Skeletal muscle tissue (tissue), 4 donors: ENCODE measurements around the gene DAPK2. TPM values are rescaled to one million over a fixed set of nuclear protein-coding genes. Genes with fewer than 3 reads are reported as not detected.
A peak's percentile ranks its signal among the peaks of the same experiment; 100 is the strongest.

Source experiments
- H3K27ac ChIP-seq: one replicate; pipeline ENCODE4 v1.7.0; 2013; ENCODE audit warnings: mild to moderate bottlenecking, low read depth, low read length, inconsistent platforms
- H3K27me3 ChIP-seq, 3 donors: one replicate each; pipeline ENCODE4 v1.7.0; 2013; ENCODE audit warnings: low read length in 3 of 3; ENCODE audit not compliant: control insufficient read depth in 3 of 3, insufficient read depth in 3 of 3
- H3K36me3 ChIP-seq, 3 donors: one replicate each; pipeline ENCODE4 v1.7.0; 2013; ENCODE audit warnings: low read length in 3 of 3; ENCODE audit not compliant: control insufficient read depth in 3 of 3, insufficient read depth in 3 of 3
- H3K4me1 ChIP-seq, 3 donors: one replicate each; pipeline ENCODE4 v1.7.0; 2013; ENCODE audit warnings: low read length in 3 of 3, mild to moderate bottlenecking in 3 of 3; ENCODE audit not compliant: control insufficient read depth in 3 of 3, insufficient read depth in 3 of 3
- H3K4me3 ChIP-seq, 3 donors: one replicate each; pipeline ENCODE4 v1.7.0; 2013; ENCODE audit warnings: low read length in 3 of 3
- H3K9ac ChIP-seq, 3 donors: one replicate each; pipeline ENCODE4 v1.7.0; 2013; ENCODE audit warnings: low read length in 3 of 3, mild to moderate bottlenecking in 3 of 3, moderate library complexity in 2 of 3, low read depth in 1 of 3
- H3K9me3 ChIP-seq, 3 donors: one replicate each; pipeline ENCODE4 v1.7.0; 2013; ENCODE audit warnings: low read length in 3 of 3; ENCODE audit not compliant: control insufficient read depth in 3 of 3
- total RNA-seq: library from RNA; depleted of rRNA; stranded (reverse); fragments of >200 nt; gene quantifications from one replicate; pipeline ENCODE4 v1.2.3, GENCODE V29; 2014
- donor health status: Osteomylitis.

Gene DAPK2
- total RNA-seq, 1 donor from 2014 or later: 2.6 TPM

DNA sequence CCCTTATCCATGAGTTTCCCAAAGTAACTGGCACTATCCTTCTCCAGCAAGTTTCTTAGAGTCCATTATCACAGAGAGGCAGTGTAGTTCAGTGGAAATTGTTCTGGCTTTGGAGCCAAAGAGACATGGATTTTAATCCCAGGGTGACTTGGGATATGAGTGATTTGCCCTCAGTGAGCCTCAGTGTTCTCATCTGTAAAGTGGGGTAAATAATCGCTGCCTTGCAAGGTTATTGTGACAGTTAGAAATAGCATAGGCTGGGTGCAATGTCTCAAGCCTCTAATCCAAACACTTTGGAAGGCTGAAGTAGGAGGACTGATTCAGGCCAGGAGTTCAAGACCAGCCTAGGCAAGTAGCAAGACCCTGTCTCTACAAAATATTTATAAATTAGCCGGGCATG, 30.0 kb downstream of the DAPK2 start:
- Histone ChIP-seq H3K9ac (no peak overlapping the region), H3K27ac (peak overlapping the region; percentile 80), H3K4me3 (no peak overlapping the region), H3K4me1 (peaks cover 72 to 98% (median 78%) of the 10 kb centered on the region in 3 donors), H3K27me3 (no peaks in the 10 kb centered on the region), H3K36me3 (peaks cover 3 to 7% (median 6%) of the 10 kb centered on the region in 3 donors), H3K9me3 (peaks cover 0 to 3% (median 0%) of the 10 kb centered on the region in 3 donors)

- Histone ChIP-seq H3K36me3 (no peaks in the 10 kb centered on the region), H3K27ac (peak overlapping the region; percentile 80), H3K4me3 (peak overlapping the region in 1 of 3 donors; percentile 25), H3K9me3 (no peaks in the 10 kb centered on the region), H3K9ac (peak overlapping the region; percentile 1 to 27 (median 25)), H3K27me3 (no peaks in the 10 kb centered on the region), H3K4me1 (peaks cover 75 to 98% (median 76%) of the 10 kb centered on the region in 3 donors)
Observed at GRCh38 chr15:64014995-64015394, 31.3 kb downstream of the DAPK2 start.

- Histone ChIP-seq H3K4me3 (peak overlapping the region in 1 of 3 donors; percentile 0), H3K9me3 (no peaks in the 10 kb centered on the region), H3K36me3 (no peaks in the 10 kb centered on the region), H3K4me1 (peaks cover 70 to 95% (median 74%) of the 10 kb centered on the region in 3 donors), H3K27ac (peak overlapping the region; percentile 39), H3K27me3 (no peaks in the 10 kb centered on the region), H3K9ac (peak overlapping the region in 1 of 3 donors; percentile 51)
Observed at GRCh38 chr15:64013179-64014062, 32.9 kb downstream of the DAPK2 start.

DNA sequence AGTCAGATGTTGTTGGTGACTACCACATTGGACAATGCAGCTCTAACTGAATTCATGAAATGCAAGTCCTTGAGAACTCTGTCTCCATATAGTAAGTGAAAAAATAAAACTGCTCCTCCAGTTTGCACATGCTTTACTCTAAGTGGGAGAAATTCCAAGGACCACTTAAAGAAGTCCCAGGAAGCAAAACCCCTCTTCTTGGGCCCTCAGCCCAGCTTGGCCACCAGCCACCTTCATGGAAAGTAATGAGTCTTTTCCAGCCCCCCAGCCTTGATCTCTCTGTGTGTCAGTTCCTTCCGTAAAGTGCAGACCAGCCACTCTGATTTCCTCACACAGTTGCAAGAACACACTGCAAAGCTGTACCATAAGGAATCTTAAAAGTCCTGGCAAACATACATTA, 34.5 kb downstream of the DAPK2 start:
- no peaks in the 10 kb centered on the region for H3K9me3 ChIP-seq
- no peak overlapping the region for H3K27ac ChIP-seq
- H3K4me3 ChIP-seq: no peak overlapping the region
- H3K27me3 ChIP-seq: no peaks in the 10 kb centered on the region
- H3K36me3 ChIP-seq: no peaks in the 10 kb centered on the region
- peaks cover 62 to 93% (median 63%) of the 10 kb centered on the region in 3 donors for H3K4me1 ChIP-seq
- H3K9ac ChIP-seq: no peak overlapping the region

GRCh38 chr15:64010719-64011118, 35.6 kb downstream of the DAPK2 start:
- H3K36me3 ChIP-seq: no peaks in the 10 kb centered on the region
- no peak overlapping the region for H3K4me3 ChIP-seq
- no peak overlapping the region for H3K9ac ChIP-seq
- peaks cover 58 to 93% (median 72%) of the 10 kb centered on the region in 3 donors for H3K4me1 ChIP-seq
- H3K27ac ChIP-seq: peak overlapping the region; percentile 29
- H3K9me3 ChIP-seq: no peaks in the 10 kb centered on the region
- no peaks in the 10 kb centered on the region for H3K27me3 ChIP-seq

DNA sequence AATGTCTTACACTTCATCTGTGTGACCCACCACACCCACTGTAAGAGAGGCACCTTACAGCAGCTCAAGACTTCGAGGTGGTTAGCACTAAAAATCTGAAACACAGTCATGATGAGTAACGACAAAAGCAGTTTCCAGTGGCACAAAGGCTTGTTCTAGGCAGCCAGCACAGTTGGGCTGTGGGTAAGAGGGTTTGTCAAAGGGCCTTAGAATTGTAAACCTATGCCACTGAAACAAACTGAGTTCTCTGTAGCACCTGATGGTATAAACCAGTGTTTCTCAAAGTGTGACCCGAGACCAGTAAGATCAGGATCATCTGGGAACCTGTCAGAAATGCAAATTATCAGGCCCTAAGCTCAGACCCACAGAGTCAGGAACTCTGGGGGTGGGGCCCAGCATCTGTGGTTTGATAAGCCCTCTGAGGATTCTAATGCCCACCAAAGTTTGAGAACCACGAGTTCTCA, 36.5 kb downstream of the DAPK2 start:
- Histone ChIP-seq H3K4me3 (no peak overlapping the region), H3K36me3 (peaks cover 0 to 2% (median 0%) of the 10 kb centered on the region in 3 donors), H3K27me3 (no peaks in the 10 kb centered on the region), H3K9me3 (no peaks in the 10 kb centered on the region), H3K27ac (peak overlapping the region; percentile 29), H3K9ac (peak overlapping the region in 1 of 3 donors; percentile 1), H3K4me1 (peaks cover 49 to 93% (median 72%) of the 10 kb centered on the region in 3 donors)

DNA sequence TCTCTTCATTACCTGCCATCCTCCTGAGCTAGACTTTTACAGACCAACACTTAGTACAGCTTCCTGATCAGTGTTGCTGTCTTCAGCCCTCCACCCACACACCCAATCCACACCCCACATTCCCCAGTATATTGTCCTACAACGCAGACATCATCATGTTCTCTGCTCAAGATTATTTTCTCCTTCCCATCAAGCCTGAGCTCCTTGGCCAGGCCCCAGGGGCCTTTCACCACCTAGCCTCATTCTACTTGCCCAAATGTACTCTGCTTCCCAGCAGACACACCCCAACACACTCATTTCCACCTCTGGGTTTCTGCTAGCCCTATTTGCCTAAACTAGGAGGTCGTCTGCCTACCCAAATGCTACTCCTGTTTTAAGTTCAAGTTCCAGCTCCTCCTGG, 37.0 kb downstream of the DAPK2 start:
- H3K4me1 ChIP-seq: peaks cover 48 to 93% (median 73%) of the 10 kb centered on the region in 3 donors
- no peaks in the 10 kb centered on the region for H3K9me3 ChIP-seq
- peaks cover 0 to 2% (median 0%) of the 10 kb centered on the region in 3 donors for H3K36me3 ChIP-seq
- H3K4me3 ChIP-seq: no peak overlapping the region
- H3K9ac ChIP-seq: peak overlapping the region in 1 of 3 donors; percentile 1
- H3K27me3 ChIP-seq: no peaks in the 10 kb centered on the region
- peak overlapping the region; percentile 29 for H3K27ac ChIP-seq

DNA sequence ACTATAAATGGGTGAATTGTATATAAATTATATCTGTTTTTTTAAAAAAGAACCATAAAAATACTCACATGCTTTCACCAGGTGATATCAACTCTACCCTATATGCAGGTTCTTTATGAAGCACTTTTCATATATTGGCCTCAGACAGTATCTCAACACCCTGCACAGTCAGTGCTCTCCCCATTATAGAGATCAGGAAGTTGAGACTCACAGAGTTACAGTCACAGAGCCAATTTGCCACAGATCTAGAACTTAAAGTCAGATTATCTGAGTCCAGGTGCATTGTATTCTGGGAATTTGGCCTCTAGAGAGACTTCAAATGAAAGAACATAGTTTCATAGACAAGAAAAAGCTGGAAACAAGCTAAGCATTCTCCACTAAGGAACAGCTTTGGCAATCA, 38.1 kb downstream of the DAPK2 start:
- no peak overlapping the region for H3K27ac ChIP-seq
- H3K4me1 ChIP-seq: peaks cover 42 to 88% (median 65%) of the 10 kb centered on the region in 3 donors
- H3K9me3 ChIP-seq: no peaks in the 10 kb centered on the region
- H3K36me3 ChIP-seq: peaks cover 0 to 3% (median 0%) of the 10 kb centered on the region in 3 donors
- no peak overlapping the region for H3K9ac ChIP-seq
- H3K27me3 ChIP-seq: no peaks in the 10 kb centered on the region
- no peak overlapping the region for H3K4me3 ChIP-seq

DNA sequence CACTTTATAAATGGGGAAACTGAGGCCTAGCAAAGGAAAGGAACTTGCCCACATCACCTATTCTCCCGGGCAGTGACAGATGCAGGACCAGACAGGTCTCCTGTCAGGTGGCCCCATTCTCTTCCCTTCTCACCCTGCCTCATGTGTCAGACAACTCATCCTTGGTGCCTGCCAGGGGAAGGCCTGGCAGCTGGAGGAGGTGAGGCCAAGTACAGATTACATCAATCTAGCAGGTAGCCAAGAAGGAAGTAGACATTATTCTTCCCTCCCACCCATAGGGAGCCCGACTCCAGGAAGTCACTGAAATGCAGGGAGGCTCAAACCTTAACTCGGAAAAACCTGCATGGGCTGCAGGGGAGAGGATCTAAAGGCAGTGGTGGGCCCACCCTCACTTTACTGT, 39.6 kb downstream of the DAPK2 start:
- Histone ChIP-seq H3K4me1 (peaks cover 34 to 85% (median 64%) of the 10 kb centered on the region in 3 donors), H3K4me3 (no peak overlapping the region), H3K27ac (no peak overlapping the region), H3K9ac (no peak overlapping the region), H3K9me3 (no peaks in the 10 kb centered on the region), H3K27me3 (no peaks in the 10 kb centered on the region), H3K36me3 (peaks cover 0 to 4% (median 0%) of the 10 kb centered on the region in 3 donors)

DNA sequence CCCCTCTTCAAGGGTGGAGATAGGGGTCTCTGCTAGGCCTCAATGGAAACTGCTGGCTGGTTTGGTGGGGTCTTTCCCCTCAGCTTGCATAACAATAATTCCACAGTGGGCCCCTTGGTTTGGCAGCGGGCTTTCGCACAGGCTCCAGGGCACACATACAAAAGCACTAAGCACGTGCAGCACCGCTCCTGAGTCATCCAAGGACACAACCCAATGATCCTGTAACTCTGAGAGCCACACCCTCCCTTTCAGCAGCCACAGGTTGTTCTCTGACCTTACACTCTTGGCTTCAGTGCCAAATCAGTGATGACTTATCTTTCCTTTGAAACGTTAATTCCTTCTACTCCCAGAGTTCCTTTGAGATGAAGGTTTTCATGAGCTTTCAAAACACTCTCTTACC, 41.7 kb downstream of the DAPK2 start:
- Histone ChIP-seq H3K4me1 (peaks cover 20 to 83% (median 61%) of the 10 kb centered on the region in 3 donors), H3K9ac (no peak overlapping the region), H3K27me3 (no peaks in the 10 kb centered on the region), H3K9me3 (no peaks in the 10 kb centered on the region), H3K4me3 (no peak overlapping the region), H3K27ac (no peak overlapping the region), H3K36me3 (peaks cover 0 to 4% (median 0%) of the 10 kb centered on the region in 3 donors)
